Measurements from ENCODE around the gene ABR.

GRCh38 chr17:1221209-1221608, 41.4 kb upstream of the ABR start:
- TF ChIP-seq, protein P1, sequence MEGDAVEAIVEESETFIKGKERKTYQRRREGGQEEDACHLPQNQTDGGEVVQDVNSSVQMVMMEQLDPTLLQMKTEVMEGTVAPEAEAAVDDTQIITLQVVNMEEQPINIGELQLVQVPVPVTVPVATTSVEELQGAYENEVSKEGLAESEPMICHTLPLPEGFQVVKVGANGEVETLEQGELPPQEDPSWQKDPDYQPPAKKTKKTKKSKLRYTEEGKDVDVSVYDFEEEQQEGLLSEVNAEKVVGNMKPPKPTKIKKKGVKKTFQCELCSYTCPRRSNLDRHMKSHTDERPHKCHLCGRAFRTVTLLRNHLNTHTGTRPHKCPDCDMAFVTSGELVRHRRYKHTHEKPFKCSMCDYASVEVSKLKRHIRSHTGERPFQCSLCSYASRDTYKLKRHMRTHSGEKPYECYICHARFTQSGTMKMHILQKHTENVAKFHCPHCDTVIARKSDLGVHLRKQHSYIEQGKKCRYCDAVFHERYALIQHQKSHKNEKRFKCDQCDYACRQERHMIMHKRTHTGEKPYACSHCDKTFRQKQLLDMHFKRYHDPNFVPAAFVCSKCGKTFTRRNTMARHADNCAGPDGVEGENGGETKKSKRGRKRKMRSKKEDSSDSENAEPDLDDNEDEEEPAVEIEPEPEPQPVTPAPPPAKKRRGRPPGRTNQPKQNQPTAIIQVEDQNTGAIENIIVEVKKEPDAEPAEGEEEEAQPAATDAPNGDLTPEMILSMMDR (IDR thresholded peaks at IDR 0.05; ENCODE audit: low read length) = no peak
- TF ChIP-seq EZH2 (optimal IDR thresholded peaks at IDR 0.05; ENCODE audit: low read depth, low read length) = peak; percentile 72

Measured in MM.1S (cell line).